Measurements from ENCODE around the gene ADIRF. TPM values are rescaled to one million over a fixed set of nuclear protein-coding genes. Genes with fewer than 3 reads are reported as not detected.

Gene ADIRF
- polyA plus RNA-seq, 1 donor (not counting 4 experiments of a cell fraction or from before 2014, with no cell fraction given), result 157 TPM

DNA sequence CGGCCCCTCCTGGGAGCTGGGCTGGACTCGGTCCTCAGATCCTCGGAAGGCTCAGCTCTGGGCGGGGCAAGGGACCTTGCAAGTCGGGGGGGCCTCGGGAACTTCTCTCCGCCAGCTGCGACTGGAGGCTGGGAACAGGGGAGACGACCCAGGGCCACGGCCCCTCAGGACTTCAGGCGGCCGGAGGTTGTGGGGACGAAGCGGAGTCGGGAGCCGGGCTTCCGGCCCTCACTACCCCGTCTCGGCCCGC lies 2.6 kb downstream of the ADIRF start:
- peak overlapping the region; percentile 100 for H3K27ac ChIP-seq (ENCODE audit: control insufficient read depth, insufficient read depth, low read length)
- H3K27me3 ChIP-seq (ENCODE audit: control insufficient read depth, extremely low read depth, insufficient read depth, low read length), result no peaks in the 10 kb centered on the region
- H3K9me1 ChIP-seq (ENCODE audit: control insufficient read depth, extremely low read depth, insufficient read depth, low read length), result no peaks in the 10 kb centered on the region
- DNase-seq (ENCODE audit: low read depth, low spot score) (no peak), FAIRE-seq (no peak)
- TF ChIP-seq EZH2 (IDR thresholded peaks at IDR 0.05; ENCODE audit: low read length), result no peak
- TF ChIP-seq, protein P1, sequence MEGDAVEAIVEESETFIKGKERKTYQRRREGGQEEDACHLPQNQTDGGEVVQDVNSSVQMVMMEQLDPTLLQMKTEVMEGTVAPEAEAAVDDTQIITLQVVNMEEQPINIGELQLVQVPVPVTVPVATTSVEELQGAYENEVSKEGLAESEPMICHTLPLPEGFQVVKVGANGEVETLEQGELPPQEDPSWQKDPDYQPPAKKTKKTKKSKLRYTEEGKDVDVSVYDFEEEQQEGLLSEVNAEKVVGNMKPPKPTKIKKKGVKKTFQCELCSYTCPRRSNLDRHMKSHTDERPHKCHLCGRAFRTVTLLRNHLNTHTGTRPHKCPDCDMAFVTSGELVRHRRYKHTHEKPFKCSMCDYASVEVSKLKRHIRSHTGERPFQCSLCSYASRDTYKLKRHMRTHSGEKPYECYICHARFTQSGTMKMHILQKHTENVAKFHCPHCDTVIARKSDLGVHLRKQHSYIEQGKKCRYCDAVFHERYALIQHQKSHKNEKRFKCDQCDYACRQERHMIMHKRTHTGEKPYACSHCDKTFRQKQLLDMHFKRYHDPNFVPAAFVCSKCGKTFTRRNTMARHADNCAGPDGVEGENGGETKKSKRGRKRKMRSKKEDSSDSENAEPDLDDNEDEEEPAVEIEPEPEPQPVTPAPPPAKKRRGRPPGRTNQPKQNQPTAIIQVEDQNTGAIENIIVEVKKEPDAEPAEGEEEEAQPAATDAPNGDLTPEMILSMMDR (optimal IDR thresholded peaks at IDR 0.05 in 1 of 3, IDR thresholded peaks at IDR 0.05 in 1 of 3, conservative IDR thresholded peaks at IDR 0.05 in 1 of 3; ENCODE audit: extremely low read depth in 1 of 3, insufficient read depth in 2 of 3, low read length in 3 of 3), result no peak
- dilution Hi-C loops (cut with MboI; ENCODE audit: extremely low pct_ligation_motif_present, low sequenced_read_pairs), result no loop called here
- H3K9ac ChIP-seq (ENCODE audit: control insufficient read depth, extremely low read depth, insufficient read depth, low read length), result peak overlapping the region; percentile 99
- peaks cover 22% of the 10 kb centered on the region for H3K79me2 ChIP-seq (ENCODE audit: control insufficient read depth, insufficient read depth, low read length)
- H3K36me3 ChIP-seq (ENCODE audit: control insufficient read depth in 2 of 2, extremely low read depth in 1 of 2, insufficient read depth in 2 of 2, low read length in 2 of 2), result peaks cover 0 to 1% of the 10 kb centered on the region in 2 experiments
- H3K4me1 ChIP-seq (ENCODE audit: control insufficient read depth, extremely low read depth, insufficient read depth, low read length), result peaks cover 71% of the 10 kb centered on the region
- H3K4me2 ChIP-seq (ENCODE audit: control insufficient read depth, extremely low read depth, insufficient read depth, low read depth, low read length), result peak overlapping the region; percentile 98
- H2AFZ ChIP-seq (ENCODE audit: control insufficient read depth, low read length), result no peak overlapping the region
- H4K20me1 ChIP-seq (ENCODE audit: control insufficient read depth, extremely low read depth, insufficient read depth, low read length), result no peaks in the 10 kb centered on the region
- H3K9me3 ChIP-seq (ENCODE audit: control insufficient read depth, low read depth, low read length), result no peaks in the 10 kb centered on the region
- H3K4me3 ChIP-seq (ENCODE audit: control insufficient read depth in 2 of 3, extremely low read depth in 1 of 3, insufficient read depth in 2 of 3, low read depth in 1 of 3, low read length in 3 of 3), result peak overlapping the region; percentile 61 to 95 (median 82)

DNA sequence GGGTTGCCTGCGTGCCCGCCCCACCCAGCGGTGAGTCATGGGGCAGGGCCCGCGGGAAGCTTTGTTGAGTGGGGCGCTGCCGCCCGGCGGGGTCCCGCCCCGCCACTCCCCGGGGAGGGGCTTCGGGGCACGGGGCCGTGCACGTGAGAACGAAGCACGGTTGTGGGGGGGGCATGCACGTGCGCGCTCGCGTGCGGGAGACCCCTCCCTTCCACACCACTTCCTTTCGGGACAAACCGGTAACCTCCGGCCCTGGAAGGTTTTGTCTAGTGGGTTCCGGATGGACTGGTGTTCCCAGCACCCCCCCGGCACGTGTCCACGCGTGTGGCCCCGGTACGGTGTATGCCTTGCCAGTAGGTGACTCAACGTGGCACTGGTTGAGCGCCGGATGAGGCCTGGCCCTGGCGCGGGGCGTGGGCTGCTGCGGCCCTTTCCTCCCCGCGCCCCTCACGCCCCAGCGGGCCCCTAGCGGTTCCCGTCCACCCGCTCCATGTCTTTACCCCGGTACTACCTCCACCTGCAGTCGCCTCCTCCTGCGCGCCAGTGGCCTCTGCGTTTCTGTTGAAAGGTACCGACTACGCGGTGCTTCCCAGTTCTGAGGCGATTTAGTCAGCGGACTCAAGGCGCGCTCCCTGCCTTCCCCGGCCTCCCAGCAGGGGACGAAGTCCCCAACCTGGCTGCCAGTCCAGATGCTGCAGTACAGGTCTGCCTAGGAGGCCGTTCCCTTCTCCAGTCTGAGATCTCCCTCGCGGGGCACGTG lies 3.1 kb downstream of the ADIRF start:
- TF ChIP-seq EZH2 (IDR thresholded peaks at IDR 0.05; ENCODE audit: low read length), result no peak
- TF ChIP-seq, protein P1 (optimal IDR thresholded peaks at IDR 0.05 in 1 of 3, IDR thresholded peaks at IDR 0.05 in 1 of 3, conservative IDR thresholded peaks at IDR 0.05 in 1 of 3; ENCODE audit: extremely low read depth in 1 of 3, insufficient read depth in 2 of 3, low read length in 3 of 3), result peak in 1 of 3 experiments; percentile 32
- H3K36me3 ChIP-seq (ENCODE audit: control insufficient read depth in 2 of 2, extremely low read depth in 1 of 2, insufficient read depth in 2 of 2, low read length in 2 of 2), result no peaks in the 10 kb centered on the region
- dilution Hi-C loops (cut with MboI; ENCODE audit: extremely low pct_ligation_motif_present, low sequenced_read_pairs), result no loop called here
- H3K27me3 ChIP-seq (ENCODE audit: control insufficient read depth, extremely low read depth, insufficient read depth, low read length), result no peaks in the 10 kb centered on the region
- no peak for DNase-seq (ENCODE audit: low read depth, low spot score)
- H3K9me1 ChIP-seq (ENCODE audit: control insufficient read depth, extremely low read depth, insufficient read depth, low read length), result no peaks in the 10 kb centered on the region
- H3K9ac ChIP-seq (ENCODE audit: control insufficient read depth, extremely low read depth, insufficient read depth, low read length), result peak overlapping the region; percentile 99
- peaks cover 66% of the 10 kb centered on the region for H3K4me1 ChIP-seq (ENCODE audit: control insufficient read depth, extremely low read depth, insufficient read depth, low read length)
- peaks cover 18% of the 10 kb centered on the region for H3K79me2 ChIP-seq (ENCODE audit: control insufficient read depth, insufficient read depth, low read length)
- peak overlapping the region; percentile 46 for H2AFZ ChIP-seq (ENCODE audit: control insufficient read depth, low read length)
- H4K20me1 ChIP-seq (ENCODE audit: control insufficient read depth, extremely low read depth, insufficient read depth, low read length), result no peaks in the 10 kb centered on the region
- FAIRE-seq, result peak; percentile 69
- H3K4me2 ChIP-seq (ENCODE audit: control insufficient read depth, extremely low read depth, insufficient read depth, low read depth, low read length), result peak overlapping the region; percentile 98
- H3K27ac ChIP-seq (ENCODE audit: control insufficient read depth, insufficient read depth, low read length), result peak overlapping the region; percentile 100
- H3K4me3 ChIP-seq (ENCODE audit: control insufficient read depth in 2 of 3, extremely low read depth in 1 of 3, insufficient read depth in 2 of 3, low read depth in 1 of 3, low read length in 3 of 3), result peak overlapping the region; percentile 61 to 95 (median 82)
- H3K9me3 ChIP-seq (ENCODE audit: control insufficient read depth, low read depth, low read length), result no peaks in the 10 kb centered on the region
